ENCODE measurements around the gene PRR16. TPM values are rescaled to one million over a fixed set of nuclear protein-coding genes. Genes with fewer than 3 reads are reported as not detected.

The PRR16 gene
- total and polyA plus RNA-seq, 2 experiments from 2014 or later, result 1.0 to 1.7 TPM

DNA sequence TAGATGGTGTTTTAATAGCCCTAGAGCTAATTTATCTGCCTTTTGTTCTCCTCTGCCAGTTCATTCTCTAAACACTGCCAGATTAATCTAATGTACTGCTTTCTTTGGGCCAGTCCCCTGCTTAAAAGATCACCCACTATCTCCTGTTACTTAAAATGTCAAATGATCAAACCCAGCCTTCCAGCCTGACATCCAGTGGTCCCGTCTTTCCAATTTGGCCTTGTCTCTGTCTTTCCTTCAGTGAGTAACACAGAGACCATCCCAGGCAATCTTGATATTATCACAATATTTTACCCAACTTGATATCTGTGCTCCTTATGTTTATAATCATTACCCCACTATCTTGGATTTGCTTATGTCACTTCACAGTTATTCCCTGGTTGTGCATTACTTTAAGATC is 12.0 kb downstream of the PRR16 start (continued):
- TF ChIP-seq ZNF114 (CRISPR knock-in tag; IDR thresholded peaks at IDR 0.05) (no peak), CREB1 (CRISPR knock-in tag; IDR thresholded peaks at IDR 0.05; ENCODE audit: low read depth) (no peak)

DNA sequence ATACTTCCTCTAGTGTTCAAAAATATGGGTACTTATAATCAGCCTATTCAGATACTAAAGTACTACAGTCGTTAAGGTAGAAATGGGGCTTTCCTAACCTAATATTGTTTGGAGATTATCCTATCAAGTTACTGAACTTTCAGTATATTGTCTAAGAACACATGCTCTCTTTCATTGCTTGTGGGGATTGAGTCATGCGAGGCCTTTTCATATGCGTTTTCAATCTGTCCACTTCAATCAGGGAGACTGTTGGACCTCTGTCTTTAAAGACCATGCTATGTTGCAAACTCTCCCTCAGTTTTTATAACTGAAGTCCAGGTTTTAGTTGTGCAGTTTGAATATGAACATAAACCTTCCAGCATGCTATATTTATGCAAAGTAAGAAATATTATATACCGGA is 15.0 kb downstream of the PRR16 start:
- Histone ChIP-seq H3K79me2 (replicated peaks; ENCODE audit: insufficient read depth) (no peaks in the 10 kb centered on the region), H3K4me3 (no peak overlapping the region), H3K27ac (ENCODE audit: low read depth) (no peak overlapping the region), H3F3A (replicated peaks; ENCODE audit: low read depth) (no peaks in the 10 kb centered on the region), H2AFZ (no peak overlapping the region), H3K4me1 (ENCODE audit: insufficient read depth) (no peaks in the 10 kb centered on the region; the same call in 1 of the 2 replicates), H3K9me2 (ENCODE audit: insufficient read depth) (no peaks in the 10 kb centered on the region), H4K20me1 (replicated peaks; ENCODE audit: insufficient read depth) (no peaks in the 10 kb centered on the region), H3K36me3 (ENCODE audit: insufficient read depth) (no peaks in the 10 kb centered on the region), H3K4me2 (no peak overlapping the region), H3K27me3 (ENCODE audit: insufficient read depth) (no peaks in the 10 kb centered on the region)
- no peak for TF ChIP-seq EZH2phosphoT487 (IDR thresholded peaks at IDR 0.05; ENCODE audit: unreplicated experiment)
- TF ChIP-seq NANOG (IDR thresholded peaks at IDR 0.05; ENCODE audit: borderline replicate concordance), result no peak
- TF ChIP-seq ZNF114 (CRISPR knock-in tag; IDR thresholded peaks at IDR 0.05), result no peak
- no peak for TF ChIP-seq POLR2AphosphoS5 (IDR thresholded peaks at IDR 0.05; ENCODE audit: low read depth)
- no peak for TF ChIP-seq STAT1 (IDR thresholded peaks at IDR 0.05; ENCODE audit: unreplicated experiment)
- TF ChIP-seq, protein P1, sequence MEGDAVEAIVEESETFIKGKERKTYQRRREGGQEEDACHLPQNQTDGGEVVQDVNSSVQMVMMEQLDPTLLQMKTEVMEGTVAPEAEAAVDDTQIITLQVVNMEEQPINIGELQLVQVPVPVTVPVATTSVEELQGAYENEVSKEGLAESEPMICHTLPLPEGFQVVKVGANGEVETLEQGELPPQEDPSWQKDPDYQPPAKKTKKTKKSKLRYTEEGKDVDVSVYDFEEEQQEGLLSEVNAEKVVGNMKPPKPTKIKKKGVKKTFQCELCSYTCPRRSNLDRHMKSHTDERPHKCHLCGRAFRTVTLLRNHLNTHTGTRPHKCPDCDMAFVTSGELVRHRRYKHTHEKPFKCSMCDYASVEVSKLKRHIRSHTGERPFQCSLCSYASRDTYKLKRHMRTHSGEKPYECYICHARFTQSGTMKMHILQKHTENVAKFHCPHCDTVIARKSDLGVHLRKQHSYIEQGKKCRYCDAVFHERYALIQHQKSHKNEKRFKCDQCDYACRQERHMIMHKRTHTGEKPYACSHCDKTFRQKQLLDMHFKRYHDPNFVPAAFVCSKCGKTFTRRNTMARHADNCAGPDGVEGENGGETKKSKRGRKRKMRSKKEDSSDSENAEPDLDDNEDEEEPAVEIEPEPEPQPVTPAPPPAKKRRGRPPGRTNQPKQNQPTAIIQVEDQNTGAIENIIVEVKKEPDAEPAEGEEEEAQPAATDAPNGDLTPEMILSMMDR (conservative IDR thresholded peaks at IDR 0.05; ENCODE audit: low read depth in 2 of 2), result no peak
- TF ChIP-seq, protein P2, sequence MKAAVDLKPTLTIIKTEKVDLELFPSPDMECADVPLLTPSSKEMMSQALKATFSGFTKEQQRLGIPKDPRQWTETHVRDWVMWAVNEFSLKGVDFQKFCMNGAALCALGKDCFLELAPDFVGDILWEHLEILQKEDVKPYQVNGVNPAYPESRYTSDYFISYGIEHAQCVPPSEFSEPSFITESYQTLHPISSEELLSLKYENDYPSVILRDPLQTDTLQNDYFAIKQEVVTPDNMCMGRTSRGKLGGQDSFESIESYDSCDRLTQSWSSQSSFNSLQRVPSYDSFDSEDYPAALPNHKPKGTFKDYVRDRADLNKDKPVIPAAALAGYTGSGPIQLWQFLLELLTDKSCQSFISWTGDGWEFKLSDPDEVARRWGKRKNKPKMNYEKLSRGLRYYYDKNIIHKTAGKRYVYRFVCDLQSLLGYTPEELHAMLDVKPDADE (IDR thresholded peaks at IDR 0.05), result no peak
- no peak for TF ChIP-seq CREB1 (CRISPR knock-in tag; IDR thresholded peaks at IDR 0.05; ENCODE audit: low read depth)
- TF ChIP-seq, protein P3, sequence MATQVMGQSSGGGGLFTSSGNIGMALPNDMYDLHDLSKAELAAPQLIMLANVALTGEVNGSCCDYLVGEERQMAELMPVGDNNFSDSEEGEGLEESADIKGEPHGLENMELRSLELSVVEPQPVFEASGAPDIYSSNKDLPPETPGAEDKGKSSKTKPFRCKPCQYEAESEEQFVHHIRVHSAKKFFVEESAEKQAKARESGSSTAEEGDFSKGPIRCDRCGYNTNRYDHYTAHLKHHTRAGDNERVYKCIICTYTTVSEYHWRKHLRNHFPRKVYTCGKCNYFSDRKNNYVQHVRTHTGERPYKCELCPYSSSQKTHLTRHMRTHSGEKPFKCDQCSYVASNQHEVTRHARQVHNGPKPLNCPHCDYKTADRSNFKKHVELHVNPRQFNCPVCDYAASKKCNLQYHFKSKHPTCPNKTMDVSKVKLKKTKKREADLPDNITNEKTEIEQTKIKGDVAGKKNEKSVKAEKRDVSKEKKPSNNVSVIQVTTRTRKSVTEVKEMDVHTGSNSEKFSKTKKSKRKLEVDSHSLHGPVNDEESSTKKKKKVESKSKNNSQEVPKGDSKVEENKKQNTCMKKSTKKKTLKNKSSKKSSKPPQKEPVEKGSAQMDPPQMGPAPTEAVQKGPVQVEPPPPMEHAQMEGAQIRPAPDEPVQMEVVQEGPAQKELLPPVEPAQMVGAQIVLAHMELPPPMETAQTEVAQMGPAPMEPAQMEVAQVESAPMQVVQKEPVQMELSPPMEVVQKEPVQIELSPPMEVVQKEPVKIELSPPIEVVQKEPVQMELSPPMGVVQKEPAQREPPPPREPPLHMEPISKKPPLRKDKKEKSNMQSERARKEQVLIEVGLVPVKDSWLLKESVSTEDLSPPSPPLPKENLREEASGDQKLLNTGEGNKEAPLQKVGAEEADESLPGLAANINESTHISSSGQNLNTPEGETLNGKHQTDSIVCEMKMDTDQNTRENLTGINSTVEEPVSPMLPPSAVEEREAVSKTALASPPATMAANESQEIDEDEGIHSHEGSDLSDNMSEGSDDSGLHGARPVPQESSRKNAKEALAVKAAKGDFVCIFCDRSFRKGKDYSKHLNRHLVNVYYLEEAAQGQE (IDR thresholded peaks at IDR 0.05; ENCODE audit: unreplicated experiment), result no peak
- TF ChIP-seq, protein P4, sequence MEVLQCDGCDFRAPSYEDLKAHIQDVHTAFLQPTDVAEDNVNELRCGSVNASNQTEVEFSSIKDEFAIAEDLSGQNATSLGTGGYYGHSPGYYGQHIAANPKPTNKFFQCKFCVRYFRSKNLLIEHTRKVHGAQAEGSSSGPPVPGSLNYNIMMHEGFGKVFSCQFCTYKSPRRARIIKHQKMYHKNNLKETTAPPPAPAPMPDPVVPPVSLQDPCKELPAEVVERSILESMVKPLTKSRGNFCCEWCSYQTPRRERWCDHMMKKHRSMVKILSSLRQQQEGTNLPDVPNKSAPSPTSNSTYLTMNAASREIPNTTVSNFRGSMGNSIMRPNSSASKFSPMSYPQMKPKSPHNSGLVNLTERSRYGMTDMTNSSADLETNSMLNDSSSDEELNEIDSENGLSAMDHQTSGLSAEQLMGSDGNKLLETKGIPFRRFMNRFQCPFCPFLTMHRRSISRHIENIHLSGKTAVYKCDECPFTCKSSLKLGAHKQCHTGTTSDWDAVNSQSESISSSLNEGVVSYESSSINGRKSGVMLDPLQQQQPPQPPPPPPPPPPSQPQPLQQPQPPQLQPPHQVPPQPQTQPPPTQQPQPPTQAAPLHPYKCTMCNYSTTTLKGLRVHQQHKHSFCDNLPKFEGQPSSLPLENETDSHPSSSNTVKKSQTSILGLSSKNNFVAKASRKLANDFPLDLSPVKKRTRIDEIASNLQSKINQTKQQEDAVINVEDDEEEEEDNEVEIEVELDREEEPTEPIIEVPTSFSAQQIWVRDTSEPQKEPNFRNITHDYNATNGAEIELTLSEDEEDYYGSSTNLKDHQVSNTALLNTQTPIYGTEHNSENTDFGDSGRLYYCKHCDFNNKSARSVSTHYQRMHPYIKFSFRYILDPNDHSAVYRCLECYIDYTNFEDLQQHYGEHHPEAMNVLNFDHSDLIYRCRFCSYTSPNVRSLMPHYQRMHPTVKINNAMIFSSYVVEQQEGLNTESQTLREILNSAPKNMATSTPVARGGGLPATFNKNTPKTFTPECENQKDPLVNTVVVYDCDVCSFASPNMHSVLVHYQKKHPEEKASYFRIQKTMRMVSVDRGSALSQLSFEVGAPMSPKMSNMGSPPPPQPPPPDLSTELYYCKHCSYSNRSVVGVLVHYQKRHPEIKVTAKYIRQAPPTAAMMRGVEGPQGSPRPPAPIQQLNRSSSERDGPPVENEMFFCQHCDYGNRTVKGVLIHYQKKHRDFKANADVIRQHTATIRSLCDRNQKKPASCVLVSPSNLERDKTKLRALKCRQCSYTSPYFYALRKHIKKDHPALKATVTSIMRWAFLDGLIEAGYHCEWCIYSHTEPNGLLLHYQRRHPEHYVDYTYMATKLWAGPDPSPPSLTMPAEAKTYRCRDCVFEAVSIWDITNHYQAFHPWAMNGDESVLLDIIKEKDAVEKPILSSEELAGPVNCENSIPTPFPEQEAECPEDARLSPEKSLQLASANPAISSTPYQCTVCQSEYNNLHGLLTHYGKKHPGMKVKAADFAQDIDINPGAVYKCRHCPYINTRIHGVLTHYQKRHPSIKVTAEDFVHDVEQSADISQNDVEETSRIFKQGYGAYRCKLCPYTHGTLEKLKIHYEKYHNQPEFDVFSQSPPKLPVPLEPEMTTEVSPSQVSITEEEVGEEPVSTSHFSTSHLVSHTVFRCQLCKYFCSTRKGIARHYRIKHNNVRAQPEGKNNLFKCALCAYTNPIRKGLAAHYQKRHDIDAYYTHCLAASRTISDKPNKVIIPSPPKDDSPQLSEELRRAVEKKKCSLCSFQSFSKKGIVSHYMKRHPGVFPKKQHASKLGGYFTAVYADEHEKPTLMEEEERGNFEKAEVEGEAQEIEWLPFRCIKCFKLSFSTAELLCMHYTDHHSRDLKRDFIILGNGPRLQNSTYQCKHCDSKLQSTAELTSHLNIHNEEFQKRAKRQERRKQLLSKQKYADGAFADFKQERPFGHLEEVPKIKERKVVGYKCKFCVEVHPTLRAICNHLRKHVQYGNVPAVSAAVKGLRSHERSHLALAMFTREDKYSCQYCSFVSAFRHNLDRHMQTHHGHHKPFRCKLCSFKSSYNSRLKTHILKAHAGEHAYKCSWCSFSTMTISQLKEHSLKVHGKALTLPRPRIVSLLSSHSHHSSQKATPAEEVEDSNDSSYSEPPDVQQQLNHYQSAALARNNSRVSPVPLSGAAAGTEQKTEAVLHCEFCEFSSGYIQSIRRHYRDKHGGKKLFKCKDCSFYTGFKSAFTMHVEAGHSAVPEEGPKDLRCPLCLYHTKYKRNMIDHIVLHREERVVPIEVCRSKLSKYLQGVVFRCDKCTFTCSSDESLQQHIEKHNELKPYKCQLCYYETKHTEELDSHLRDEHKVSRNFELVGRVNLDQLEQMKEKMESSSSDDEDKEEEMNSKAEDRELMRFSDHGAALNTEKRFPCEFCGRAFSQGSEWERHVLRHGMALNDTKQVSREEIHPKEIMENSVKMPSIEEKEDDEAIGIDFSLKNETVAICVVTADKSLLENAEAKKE (CRISPR knock-in tag; IDR thresholded peaks at IDR 0.05), result no peak
- no peak for TF ChIP-seq EZH2 (IDR thresholded peaks at IDR 0.05; ENCODE audit: low read depth, unreplicated experiment)
- TF ChIP-seq ZNF331 (CRISPR knock-in tag; IDR thresholded peaks at IDR 0.05; ENCODE audit: low read depth), result no peak
- H3K36me3 Mint-ChIP-seq (ENCODE audit: low read depth), result no peaks in the 10 kb centered on the region
- H3K9me3 Mint-ChIP-seq, result no peaks in the 10 kb centered on the region; the same call in 2 of the 3 replicates
- ATAC-seq (no peak), DNase-seq (ENCODE audit: low spot score) (no peak)
- no peak overlapping the region for H3K27ac Mint-ChIP-seq
- no peak overlapping the region for H3K4me3 Mint-ChIP-seq
- H3K27me3 Mint-ChIP-seq (ENCODE audit: insufficient read depth, low read depth, poor library complexity), result no peaks in the 10 kb centered on the region
- H3K4me1 Mint-ChIP-seq, result peaks cover 4% of the 10 kb centered on the region; the same call in 2 of the 3 replicates

All from GM23338 (cell line).